ENCODE measurements around the gene RBBP7.

Gene RBBP7

DNA sequence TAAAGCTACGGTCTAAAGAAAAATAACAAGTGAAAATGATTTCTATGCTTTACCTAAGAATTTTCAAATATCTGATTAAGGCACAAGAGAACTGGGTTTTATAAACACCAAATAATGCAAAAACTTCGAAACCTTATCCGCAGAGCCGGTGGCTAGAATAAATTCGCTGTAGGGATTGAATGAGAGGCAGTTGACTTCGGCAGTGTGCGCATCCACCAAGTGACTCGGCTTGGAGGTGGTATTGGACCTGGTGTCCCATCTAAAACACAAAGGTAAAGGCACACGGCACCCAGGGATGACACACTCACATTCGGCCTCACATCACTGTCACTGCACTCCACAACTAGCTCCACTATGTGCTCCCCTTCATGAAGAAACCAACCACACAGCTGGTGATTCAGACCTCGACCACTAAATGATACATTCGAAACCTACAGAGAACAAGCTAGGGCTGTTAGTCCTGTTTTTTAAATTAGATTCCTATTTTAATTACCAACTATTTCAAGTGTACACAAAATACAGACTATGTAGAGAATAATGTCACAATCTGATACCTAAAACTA, 17.5 kb downstream of the RBBP7 start:
- H3K4me3 ChIP-seq (ENCODE audit: control insufficient read depth, low read depth, low read length): no peak overlapping the region
- no peak for DNase-seq (ENCODE audit: low read depth)
- TF ChIP-seq, protein P1, sequence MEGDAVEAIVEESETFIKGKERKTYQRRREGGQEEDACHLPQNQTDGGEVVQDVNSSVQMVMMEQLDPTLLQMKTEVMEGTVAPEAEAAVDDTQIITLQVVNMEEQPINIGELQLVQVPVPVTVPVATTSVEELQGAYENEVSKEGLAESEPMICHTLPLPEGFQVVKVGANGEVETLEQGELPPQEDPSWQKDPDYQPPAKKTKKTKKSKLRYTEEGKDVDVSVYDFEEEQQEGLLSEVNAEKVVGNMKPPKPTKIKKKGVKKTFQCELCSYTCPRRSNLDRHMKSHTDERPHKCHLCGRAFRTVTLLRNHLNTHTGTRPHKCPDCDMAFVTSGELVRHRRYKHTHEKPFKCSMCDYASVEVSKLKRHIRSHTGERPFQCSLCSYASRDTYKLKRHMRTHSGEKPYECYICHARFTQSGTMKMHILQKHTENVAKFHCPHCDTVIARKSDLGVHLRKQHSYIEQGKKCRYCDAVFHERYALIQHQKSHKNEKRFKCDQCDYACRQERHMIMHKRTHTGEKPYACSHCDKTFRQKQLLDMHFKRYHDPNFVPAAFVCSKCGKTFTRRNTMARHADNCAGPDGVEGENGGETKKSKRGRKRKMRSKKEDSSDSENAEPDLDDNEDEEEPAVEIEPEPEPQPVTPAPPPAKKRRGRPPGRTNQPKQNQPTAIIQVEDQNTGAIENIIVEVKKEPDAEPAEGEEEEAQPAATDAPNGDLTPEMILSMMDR (IDR thresholded peaks at IDR 0.05; ENCODE audit: control insufficient read depth, insufficient read depth, low read depth, low read length, missing control alignments): no peak

DNA sequence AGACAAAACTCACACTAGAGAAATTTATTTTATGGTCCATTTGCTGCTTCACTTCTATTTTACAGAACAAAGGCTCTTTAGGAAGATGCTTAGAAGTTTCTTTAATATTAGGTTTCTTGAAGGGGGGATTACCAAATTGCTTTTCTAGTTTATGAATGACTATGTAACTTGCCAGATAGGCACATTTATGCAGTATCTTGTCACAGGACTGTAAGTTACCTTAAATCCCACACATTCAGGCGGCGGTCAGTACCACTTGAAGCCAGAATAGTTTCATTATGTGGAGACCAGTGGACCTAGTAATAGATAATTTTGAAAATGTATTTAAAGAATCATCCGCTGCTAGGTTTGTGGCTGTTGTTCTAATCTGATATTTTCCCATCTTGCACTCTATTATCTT, 18.3 kb downstream of the RBBP7 start:
- H3K4me3 ChIP-seq (ENCODE audit: control insufficient read depth, low read depth, low read length): no peak overlapping the region
- TF ChIP-seq, protein P1 (IDR thresholded peaks at IDR 0.05; ENCODE audit: control insufficient read depth, insufficient read depth, low read depth, low read length, missing control alignments): no peak
- no peak for DNase-seq (ENCODE audit: low read depth)

DNA sequence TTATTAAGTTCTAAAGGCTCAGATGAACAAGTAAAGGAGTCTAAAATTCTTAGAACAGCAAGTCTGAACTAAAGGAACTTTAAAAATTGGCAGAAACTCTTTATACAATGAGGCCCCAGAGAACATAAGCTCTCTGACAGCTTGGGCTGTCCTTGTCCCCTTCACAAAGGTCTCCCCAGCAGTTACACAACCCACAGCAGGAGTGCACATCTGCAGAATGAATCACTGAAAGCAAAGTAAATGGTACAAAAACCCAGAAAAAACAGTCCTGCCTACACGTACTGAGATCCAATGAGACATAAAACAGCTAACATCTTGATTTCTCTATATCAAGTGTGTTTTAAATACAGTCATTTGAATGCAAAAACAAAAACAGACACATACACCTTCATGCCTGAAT, 18.7 kb downstream of the RBBP7 start:
- TF ChIP-seq, protein P1 (IDR thresholded peaks at IDR 0.05; ENCODE audit: control insufficient read depth, insufficient read depth, low read depth, low read length, missing control alignments): no peak
- DNase-seq (ENCODE audit: low read depth): no peak
- no peak overlapping the region for H3K4me3 ChIP-seq (ENCODE audit: control insufficient read depth, low read depth, low read length)

DNA sequence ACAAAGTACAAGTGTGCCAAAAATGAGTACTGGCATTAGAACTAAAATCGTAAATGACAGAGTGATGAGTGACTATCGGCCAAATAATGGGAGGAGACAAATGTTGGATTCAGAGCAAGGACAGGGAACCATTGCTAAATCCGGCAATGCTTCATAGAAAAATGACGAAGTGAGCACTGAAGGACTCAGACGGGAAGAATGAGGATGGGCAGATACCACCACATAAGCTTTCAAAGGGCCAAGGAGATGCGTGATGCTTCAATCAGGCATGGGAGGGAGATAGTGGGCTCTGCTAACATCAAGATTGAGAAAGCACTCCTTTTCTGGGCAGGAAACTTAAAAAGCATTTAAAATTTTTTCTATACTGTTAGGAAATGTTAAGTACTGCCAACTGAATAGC, 21.6 kb downstream of the RBBP7 start:
- H3K4me3 ChIP-seq (ENCODE audit: control insufficient read depth, low read depth, low read length): no peak overlapping the region
- TF ChIP-seq, protein P1 (IDR thresholded peaks at IDR 0.05; ENCODE audit: control insufficient read depth, insufficient read depth, low read depth, low read length, missing control alignments): no peak
- peak; percentile 45 for DNase-seq (ENCODE audit: low read depth)

DNA sequence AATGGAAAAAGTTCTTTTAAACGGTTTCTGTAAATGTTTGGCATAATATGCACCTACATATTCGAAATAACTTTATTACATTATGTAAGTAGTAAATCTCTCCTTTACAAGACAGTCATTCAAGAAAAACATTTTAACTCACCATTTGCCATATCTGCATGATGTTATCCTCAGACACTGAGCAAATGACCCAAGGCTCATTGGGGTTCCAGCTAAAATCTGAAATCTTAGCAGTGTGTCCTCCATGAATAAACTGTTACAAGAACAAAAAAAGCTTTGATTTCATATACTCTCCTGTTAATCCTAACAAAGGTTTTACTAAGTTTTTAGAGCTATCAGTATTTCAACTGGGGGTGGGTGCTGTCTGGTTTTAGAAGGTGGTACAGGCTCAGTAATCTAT, 24.5 kb downstream of the RBBP7 start:
- DNase-seq (ENCODE audit: low read depth): no peak
- TF ChIP-seq, protein P1 (IDR thresholded peaks at IDR 0.05; ENCODE audit: control insufficient read depth, insufficient read depth, low read depth, low read length, missing control alignments): no peak
- H3K4me3 ChIP-seq (ENCODE audit: control insufficient read depth, low read depth, low read length): no peak overlapping the region

DNA sequence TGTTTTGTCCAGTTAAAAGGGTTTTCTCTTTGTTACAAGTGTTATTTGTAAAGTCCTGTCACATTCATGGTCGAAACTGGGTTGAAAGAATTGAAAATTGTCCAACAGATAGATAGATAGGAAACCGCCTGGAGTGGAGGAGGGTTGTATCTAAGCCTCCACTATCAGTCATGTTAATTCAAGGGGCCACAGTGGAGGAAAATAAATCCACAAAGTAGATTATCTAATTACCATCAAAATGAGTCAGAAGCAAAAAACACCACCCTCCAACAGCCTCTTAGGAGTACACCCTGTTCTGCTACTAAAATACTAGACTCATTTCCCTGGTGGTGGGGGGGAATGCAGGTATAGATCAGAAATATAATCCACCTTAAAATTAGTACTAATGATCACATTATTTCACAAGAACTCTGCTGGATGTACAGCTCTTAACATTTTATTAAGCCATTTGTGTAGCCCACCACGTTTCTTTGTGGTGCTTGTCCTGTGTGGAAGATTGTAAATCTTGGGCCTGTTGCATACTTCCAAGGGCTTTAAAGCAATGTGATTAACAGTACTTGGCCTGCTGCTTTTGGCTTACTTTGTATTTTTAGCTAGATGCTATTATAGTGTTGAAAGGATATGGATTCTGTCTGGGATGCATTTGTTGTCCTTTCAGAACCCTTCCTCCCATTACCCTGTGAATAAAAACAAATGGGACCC, 26.8 kb downstream of the RBBP7 start:
- no peak overlapping the region for H3K4me3 ChIP-seq (ENCODE audit: control insufficient read depth, low read depth, low read length)
- no peak for DNase-seq (ENCODE audit: low read depth)
- TF ChIP-seq, protein P1 (IDR thresholded peaks at IDR 0.05; ENCODE audit: control insufficient read depth, insufficient read depth, low read depth, low read length, missing control alignments): no peak
